NCI-H2196 (cell line): ENCODE results near the gene RASSF6.
"Not testable (repeated sequence)": the region's sequence is repeated elsewhere in the genome, so short reads cannot be mapped to it uniquely, and the experiment has no call there.

Experiments used
- DNase-seq: peaks from one replicate; lab custom pipeline; 2025; ENCODE audit not compliant: unreplicated experiment; lab: John Stamatoyannopoulos, UW

Gene RASSF6, protein sequence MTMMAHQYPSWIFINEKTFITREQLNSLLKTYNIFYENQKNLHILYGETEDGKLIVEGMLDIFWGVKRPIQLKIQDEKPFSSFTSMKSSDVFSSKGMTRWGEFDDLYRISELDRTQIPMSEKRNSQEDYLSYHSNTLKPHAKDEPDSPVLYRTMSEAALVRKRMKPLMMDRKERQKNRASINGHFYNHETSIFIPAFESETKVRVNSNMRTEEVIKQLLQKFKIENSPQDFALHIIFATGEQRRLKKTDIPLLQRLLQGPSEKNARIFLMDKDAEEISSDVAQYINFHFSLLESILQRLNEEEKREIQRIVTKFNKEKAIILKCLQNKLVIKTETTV

DNA sequence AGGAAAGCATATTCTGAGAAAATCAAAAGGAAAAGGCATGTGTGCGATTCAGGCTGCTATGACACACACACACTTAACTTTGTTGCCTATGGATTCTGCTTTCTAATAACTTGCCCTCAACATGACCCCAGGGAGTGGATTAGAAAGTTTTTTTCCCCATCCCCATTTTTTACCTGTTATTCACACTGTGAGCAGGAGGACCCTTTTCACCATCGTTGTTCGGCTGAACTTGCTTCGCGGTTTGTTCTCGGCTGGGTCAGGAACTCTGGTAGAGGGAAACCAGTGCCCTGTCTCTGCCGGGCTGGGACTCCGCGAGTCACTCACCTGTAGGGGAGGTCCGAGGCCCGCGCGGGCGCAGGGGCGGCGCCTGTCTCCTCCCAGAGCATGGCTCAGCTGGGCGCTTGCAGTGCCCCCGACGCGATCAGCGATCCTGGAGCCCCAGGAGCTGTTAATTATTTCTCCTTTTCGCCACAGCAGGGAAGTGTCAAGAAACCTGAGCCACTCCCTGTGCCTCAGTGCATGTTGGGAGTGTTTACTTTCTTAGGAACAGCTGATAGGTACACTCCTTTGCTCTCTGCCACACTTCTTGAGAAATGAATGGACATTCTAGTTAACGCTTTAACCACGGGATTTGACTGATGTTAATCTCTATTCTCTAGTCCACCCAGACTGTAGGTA lies at the start of gene RASSF6:
Gene RASSF6, minus strand, starts transcription at position 322 of the 678 bp plus-strand sequence. CDS start 8,641 bp downstream, outside the sequence.
- DNase-seq, result peak; percentile 61

DNA sequence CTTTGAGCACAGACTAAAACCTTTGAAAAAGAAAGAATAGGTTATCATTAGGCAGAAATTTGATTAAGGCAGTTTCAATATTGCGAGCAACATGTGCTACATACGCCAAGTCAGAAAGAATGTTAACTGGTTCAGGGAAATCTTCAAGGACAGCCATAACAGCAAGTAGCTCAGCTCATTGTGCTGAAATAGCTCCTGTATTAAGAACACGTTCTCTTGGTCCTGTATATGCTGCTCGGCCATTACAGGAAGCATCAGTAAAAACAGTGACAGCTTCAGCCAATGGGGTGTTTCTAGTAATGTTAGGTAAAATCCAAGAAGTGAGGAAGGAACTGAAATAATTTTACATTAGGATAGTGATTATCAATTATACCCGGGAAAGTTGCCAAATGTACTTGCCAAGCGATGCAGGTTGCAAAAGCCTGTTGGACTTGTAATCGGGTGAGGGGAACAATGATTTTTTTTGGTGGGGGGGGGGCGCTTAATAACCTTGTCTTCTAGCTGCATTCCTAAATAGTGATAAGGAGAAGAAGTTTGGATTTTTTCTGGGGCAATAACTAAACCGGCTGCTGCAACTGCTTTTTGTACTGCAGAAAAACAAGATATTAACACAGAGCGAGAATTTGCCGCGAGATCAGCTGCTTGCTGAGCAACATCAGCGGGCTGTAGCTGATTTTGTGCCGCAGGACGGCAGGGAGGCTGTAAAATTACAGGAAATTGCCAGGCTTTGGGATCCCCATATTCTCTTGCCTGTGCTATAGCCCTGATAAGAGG lies 49.4 kb upstream of the RASSF6 start:
- DNase-seq, result no peak

DNA sequence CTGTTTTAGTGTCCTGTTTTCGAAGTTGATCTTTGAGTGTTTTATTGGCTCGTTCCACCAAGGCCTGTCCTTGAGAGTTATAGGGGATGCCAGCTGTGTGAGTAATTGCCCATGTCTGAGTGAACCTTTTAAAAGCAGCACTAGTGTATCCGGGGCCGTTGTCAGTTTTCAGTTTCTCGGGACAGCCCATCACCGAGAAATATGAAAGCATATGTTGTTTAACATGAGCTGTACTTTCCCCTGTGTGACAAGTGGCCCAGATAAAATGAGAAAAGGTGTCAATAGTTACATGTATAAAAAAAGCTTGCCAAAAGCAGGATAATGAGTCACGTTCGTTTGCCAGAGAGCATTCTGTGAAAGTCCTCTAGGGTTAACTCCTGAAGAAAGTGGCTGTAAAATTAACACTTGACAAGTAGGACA lies 48.6 kb upstream of the RASSF6 start:
- no peak for DNase-seq

DNA sequence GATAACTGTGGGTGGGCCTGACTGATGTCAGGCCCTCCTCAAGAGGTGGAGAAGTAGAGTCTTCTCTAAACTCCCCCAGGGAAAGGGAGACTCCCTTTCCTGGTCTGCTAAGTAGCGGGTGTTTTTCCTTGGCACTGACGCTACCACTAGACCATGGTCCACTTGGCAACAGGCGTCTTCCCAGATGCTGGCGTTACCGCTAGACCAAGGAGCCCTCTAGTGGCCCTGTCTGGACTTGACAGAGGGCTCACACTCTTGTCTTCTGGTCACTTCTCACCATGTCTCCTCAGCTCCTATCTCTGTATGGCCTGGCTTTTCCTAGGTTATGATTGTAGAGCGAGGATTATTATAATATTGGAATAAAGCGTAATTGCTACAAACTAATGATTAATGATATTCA lies 45.7 kb upstream of the RASSF6 start:
- not testable (repeated sequence) for DNase-seq

DNA sequence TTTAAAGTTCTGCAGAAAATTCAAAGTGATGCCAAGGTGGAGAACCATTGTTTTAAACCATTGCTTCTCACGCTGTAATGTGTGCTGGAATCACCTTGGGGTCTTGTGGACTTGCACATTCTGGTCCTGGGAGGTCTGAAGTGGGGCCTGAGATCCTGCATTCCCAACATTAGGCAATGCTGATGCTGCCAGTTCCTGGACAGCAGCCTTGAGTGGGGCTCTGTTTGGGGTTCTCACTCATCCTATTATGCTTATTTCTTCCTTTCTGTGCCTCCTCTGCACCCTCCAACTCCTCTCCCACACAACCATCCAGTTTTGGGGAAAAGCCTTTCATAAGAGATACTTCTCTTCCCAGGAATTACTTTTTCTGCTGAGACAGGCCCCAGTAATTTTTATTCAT lies 44.2 kb upstream of the RASSF6 start:
- DNase-seq, result no peak

DNA sequence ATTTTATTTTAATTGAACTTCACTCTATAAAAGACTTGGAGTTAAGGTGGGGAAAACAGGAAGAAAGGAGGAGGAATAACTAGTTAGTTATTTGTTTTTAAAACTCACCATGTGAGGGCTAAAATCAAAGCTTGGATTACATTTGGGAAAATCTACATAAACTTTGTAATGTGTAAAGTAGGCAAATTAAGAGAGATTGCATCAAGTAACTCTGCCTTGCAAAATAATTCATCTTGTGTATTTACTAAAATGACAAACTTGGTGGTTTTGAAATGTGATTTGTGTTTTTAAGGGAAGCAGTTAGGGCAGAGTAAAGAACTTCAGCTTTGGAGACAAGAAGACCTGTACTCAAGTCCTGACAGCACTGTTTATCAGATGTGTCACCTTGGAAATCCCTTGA lies 43.3 kb upstream of the RASSF6 start:
- no peak for DNase-seq

DNA sequence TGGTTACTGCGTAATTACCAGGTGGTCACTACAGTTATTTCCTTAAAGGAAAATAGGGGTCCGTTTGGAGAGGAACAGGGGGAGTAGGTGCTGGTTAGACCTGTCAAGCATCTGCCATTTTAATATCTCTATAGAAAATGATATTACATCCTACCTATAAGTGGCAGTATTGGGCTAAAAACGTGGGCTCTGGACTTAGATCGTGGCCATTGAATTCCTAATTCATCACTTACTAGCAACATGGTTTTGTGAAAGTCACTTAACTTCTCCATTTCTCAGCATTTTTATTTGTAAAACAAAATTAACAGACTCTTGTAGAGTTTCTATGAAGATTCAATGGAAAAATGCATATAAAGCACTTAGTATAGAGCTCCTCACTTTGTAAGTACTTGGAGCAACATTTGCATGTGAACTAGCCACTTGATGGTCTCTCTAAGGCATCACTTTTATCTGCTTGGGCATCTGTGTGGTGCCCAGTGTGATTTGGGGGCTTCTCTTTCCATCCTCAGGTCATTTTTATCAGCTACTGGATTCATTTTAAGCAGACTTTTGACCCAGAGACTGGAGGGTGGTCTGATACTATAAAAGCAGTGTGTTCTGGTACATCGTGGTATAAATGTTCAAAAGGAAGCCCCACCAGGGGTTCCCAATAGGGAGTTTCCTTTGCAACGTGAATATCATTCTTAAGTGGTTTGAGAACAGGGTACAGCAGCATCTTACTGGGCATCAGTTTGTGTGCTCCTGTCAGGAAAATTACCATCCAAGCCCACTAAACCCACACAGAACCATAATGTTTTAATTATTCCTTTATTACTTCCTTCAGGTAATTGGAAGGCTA lies 42.7 kb upstream of the RASSF6 start:
- peak; percentile 18 for DNase-seq

DNA sequence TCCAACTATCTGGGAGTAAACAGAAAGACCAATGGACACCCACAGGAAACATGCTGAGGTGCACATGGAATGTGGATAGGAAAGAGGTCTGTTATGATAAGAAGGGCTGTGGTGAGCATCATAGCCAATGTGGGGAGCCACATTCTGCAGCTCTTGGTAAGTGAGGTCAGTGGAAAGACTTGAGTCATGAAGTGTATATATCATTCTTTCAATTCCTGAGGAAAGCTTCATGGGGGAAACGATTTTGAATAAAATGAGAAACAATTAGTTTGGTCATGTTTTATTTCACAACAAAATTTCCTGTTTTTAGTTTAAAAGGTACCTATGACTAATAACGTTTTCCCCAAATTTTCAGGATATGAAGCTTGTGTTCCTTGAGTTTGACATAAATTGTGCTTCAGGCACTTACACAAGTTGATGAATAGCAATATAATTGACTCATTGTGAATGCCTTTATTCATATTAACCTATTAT lies 41.4 kb upstream of the RASSF6 start:
- DNase-seq, result no peak

DNA sequence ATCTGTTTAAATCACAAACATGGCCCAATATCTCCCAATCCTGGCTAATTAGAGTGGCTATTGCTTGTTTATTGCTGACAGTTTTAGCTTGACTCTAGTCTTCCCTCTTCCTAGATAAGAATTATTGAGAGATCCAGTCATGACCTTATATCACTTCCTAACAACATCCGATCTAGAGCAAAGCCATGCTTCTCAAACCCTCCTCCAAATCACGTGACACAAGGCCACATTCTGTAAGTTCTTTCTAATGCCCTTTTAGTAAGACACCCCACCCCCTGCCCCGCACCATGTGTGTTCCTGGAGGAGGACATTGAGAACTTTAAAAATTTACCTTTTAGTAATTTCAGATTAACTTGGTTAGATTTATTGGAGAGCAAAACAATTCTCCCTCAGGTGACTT lies 40.6 kb upstream of the RASSF6 start:
- no peak for DNase-seq

DNA sequence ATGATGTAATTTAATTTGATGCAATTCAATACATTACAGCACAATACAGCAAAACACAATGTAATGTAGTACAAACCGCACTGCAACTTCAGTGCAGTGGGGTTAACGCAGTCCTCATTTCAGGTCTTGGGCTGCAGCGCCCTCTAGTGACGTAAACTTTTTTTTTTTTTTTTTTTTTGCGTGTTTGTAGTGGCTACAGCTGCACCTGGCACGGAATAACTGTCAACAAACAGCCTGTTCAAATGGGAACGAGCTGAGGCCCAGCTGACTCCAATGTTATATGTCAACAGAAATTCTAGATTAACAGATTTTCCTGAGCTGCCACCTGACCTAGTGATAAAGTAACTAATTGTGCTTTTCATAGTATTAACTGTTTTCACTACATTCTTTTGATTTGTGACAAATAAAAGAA lies 33.5 kb upstream of the RASSF6 start:
- peak; percentile 66 for DNase-seq

DNA sequence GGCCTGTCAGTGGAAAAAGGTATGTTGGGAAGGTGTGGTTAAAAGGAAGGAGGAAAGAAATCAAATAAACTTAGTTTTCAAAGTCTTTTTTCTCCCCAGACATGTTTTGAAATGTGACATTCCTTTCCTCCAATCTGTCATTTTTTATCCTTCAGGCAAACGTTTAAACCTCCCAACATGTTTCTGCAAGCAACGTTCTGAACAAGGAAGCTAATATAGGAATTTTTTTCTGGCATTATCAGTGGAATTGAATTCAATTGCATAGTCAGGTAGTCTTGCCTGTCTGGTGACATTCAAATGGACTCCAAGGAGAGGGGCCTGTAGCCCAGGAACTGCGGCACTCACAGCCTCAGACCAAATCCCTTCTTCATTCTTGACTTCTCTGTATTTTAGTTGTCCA lies 30.0 kb upstream of the RASSF6 start:
- no peak for DNase-seq

DNA sequence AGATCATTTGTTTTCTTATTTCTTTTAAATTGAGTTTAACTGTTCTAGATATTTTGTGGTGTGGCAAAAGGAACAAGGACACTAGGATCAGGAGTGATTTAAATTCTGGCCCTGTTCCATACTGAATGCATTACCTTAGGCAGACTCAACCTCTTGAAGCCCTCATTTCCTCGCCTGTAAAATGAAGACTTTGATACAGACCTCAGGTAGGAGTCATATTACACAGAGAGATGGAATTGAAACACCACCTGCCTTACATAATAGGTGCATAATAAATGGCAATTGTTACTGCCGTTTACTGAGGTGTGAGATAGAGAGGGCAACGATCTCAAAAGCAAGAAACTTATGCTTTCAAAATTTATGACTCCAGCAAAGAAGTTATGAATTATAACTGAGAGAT lies 28.2 kb upstream of the RASSF6 start:
- no peak for DNase-seq

DNA sequence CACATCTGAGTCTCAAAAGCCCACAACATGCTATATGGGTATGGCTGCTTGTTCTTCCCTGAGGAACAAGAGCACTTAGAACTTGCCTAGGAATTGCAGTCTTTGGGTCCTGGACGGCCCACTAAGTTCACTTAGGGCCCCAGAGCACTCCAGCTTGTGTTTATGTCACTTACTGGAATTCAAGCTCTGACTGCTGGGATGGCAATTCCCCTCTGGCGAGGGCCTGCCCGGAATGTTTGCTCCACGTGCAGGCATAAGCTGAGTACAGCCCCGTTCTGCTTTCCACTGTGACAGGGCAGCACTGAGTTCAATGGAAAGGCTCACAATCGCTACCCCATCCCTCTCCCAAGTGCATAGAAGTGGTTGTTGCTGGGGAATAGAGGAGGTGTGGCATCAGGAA lies 25.9 kb upstream of the RASSF6 start:
- no peak for DNase-seq

DNA sequence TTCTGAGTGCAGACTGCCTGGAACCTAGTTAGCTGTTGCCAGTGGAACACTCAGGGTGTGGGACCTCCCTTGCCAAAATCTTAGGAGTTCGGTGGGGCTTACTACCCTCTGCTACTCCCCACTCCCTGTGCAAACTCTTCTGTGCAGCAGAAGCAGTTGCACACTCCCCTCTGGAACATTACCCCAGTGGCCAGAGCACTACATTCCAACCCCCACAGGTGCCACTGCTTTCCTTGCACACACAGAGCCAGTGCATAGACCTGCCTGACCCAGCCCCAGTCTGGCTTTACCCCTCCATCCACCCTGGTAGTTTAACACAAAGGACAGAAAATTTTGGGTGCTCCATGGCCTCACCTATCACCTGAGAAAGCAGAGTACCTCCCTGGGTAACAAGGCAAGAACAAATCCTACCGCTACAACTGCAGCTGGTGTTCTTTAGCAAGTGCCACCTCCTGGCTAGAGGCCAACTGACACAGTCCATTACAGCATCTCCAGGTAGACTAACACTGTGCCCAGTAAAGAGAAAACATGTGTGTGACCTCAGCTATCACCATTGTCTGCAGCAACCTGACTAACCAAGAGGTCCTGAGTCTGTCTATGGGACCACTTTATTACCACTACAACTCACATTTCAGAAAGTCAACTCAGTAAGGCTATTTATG lies 11.5 kb upstream of the RASSF6 start:
- DNase-seq, result no peak

DNA sequence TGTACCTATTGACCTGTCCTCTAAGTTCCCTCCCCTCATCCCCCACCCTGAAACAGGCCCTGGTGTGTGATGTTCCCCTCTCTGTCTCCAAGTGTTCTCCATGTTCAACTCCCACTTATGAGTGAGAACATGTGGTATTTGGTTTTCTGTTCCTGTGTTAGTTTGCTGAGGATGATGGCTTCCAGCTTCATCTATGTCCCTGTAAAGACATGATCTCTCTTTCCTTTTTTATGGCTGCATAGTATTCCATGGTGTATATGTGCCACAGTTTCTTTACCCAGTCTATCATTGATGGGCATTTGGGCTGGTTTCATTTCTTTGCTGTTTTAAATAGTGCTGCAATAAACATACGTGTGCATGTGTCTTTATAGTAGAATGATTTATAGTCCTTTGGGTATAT lies 8.6 kb upstream of the RASSF6 start:
- DNase-seq, result not testable (repeated sequence)

DNA sequence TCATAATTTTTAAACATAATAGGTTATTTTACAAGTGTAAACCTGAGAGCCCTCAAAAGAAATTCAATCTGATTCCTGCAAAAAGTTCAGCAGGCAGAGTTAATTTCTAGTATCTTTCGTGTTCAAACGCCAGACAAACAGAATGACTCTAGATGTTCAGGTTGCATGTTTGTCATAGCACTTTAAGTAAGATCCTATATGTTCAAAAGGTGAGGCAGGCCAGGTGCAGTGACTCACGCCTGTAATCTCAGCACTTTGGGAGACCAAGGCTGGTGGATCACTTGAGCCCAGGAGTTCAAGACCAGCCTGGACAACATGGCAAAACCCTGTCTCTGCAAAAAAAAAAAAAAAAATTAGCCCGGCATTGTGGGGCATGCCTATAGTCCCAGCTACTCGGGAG lies 1.1 kb upstream of the RASSF6 start:
- no peak for DNase-seq

DNA sequence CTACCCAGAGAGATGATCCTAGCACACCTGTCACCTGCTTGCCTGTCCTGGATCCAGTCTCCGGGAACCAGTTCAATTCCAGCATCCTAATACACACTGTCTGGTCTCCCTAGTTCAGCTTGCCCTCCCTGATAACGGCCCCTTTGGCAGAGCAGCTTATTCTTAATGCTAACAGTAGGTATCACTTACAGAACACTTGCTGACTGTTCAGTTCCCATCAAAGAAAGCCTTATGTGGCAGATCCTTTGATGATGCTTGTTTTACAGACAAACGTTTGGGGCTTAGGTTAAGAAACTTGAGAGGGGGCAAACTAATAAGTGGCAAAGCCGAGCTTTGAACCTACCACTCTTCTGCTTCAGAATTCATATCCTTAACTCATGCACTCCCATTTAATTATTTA lies 890 bp downstream of the RASSF6 start:
- DNase-seq, result peak; percentile 18

DNA sequence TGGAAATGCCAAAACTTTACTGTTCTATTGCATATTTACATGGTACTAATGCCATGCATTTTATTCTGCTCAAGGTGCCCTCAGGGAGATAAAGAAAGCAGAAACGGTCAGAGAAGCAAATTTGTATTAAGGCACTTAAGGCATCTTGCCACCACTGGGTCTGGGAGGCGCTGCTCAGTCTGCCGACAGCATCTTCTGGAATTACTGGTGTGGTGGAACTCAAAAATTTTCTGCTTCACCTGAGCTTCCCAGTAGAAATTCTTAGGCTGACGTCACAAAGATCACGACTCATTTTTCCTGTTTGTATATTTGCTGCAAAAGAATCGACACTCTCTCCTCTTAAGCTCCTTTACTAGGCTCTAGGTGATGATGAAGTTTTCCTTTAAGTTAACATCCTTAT lies 3.0 kb downstream of the RASSF6 start:
- no peak for DNase-seq

DNA sequence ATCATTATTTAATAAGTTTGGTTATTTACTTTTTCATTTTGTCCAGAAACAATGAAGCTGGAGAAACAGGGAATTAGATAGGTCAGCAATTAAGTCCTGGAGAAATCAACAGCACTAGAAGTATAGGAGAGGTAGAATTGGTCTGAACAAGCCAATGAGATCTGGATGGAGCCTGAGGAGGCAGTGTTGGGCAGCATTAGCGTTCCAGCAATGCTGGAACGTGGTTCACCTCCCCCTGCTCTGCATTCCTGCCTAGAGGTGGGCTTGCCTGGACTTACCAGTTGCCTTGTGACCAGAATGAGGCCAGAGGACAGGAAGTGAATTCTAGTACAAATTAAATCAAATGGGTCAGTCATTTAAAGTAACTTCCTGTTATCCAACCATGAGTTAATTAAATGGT lies 4.6 kb downstream of the RASSF6 start:
- no peak for DNase-seq

DNA sequence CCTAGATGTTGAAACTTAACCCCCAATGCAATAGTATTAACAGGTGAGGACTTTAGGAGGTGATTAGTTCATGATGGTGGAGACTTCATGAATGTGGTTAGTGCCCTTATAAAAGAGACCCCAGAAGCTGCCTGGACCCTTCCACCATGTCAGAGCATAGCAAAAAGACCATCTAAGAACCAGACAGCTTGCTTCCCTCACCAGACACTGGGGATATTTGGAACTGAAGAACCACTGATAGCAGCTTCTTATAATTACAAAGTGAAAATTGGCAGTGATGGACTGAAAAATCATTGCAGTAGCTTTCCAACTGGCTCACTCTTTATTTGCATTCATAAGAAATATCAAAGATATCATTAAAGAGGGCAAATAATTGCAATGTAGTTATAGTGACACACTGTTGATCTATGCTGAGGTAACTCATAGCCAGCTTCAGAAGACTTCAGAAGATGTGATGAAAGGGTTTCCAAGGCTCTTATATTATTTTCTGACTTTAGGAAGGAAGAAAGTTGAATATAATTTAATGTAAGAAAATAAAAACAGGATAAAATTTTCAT lies 5.8 kb downstream of the RASSF6 start:
- DNase-seq, result no peak
